ENCODE data around the gene IL1RAPL2. TPM values are rescaled to one million over a fixed set of nuclear protein-coding genes. Genes with fewer than 3 reads are reported as not detected.

The IL1RAPL2 gene
- polyA plus RNA-seq, 2 donors = not detected

- Histone ChIP-seq H3K4me1 (ENCODE audit: control insufficient read depth in 2 of 2, insufficient read depth in 2 of 2, low read length in 1 of 2) (no peaks in the 10 kb centered on the region), H3K36me3 (ENCODE audit: control insufficient read depth in 2 of 2, insufficient read depth in 2 of 2, low read length in 1 of 2) (no peaks in the 10 kb centered on the region), H3K27ac (ENCODE audit: low read depth in 2 of 2, low read length in 1 of 2) (no peak overlapping the region), H3K4me3 (ENCODE audit: low read depth in 1 of 2, low read length in 2 of 2) (no peak overlapping the region), H3K9me3 (ENCODE audit: control insufficient read depth in 2 of 2, insufficient read depth in 1 of 2, low read depth in 1 of 2, low read length in 1 of 2) (no peaks in the 10 kb centered on the region), H3K27me3 (ENCODE audit: control insufficient read depth in 1 of 2, insufficient read depth in 2 of 2, low read length in 2 of 2) (peaks cover 0 to 3% of the 10 kb centered on the region in 2 donors)
Observed at GRCh38 chrX:104953251-104953650, 387.3 kb downstream of the IL1RAPL2 start.

- H3K27me3 ChIP-seq (ENCODE audit: control insufficient read depth in 1 of 2, insufficient read depth in 2 of 2, low read length in 2 of 2) = peaks cover 0 to 3% of the 10 kb centered on the region in 2 donors
- no peak overlapping the region for H3K4me3 ChIP-seq (ENCODE audit: low read depth in 1 of 2, low read length in 2 of 2)
- H3K27ac ChIP-seq (ENCODE audit: low read depth in 2 of 2, low read length in 1 of 2) = no peak overlapping the region
- WGBS, 2 donors = 33 to 65% methylated on average over 1 of the region's 1 CpG
- H3K4me1 ChIP-seq (ENCODE audit: control insufficient read depth in 2 of 2, insufficient read depth in 2 of 2, low read length in 1 of 2) = no peaks in the 10 kb centered on the region
- no peaks in the 10 kb centered on the region for H3K36me3 ChIP-seq (ENCODE audit: control insufficient read depth in 2 of 2, insufficient read depth in 2 of 2, low read length in 1 of 2)
- no peaks in the 10 kb centered on the region for H3K9me3 ChIP-seq (ENCODE audit: control insufficient read depth in 2 of 2, insufficient read depth in 1 of 2, low read depth in 1 of 2, low read length in 1 of 2)
Observed at GRCh38 chrX:104961926-104962325, 395.9 kb downstream of the IL1RAPL2 start.

DNA sequence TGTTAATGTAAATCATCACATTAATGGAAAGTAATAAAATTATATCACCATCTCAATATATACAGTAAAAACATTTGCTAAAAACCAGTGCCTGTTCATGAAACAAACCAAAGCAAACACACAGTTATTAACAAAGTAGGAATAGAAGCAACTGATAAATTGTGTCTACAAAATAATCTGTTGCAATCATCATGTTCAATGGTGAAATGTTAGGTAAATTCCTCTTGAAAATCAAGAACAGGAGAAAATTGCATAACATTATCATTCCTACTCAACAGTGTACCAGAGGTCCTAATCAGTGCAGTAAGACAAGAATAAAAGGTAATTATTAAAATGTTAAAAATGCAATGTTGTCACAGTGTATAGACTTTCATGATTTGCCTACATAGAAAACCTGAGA lies 402.2 kb downstream of the IL1RAPL2 start:
- Histone ChIP-seq H3K4me1 (ENCODE audit: control insufficient read depth in 2 of 2, insufficient read depth in 2 of 2, low read length in 1 of 2) (no peaks in the 10 kb centered on the region), H3K4me3 (ENCODE audit: low read depth in 1 of 2, low read length in 2 of 2) (no peak overlapping the region), H3K36me3 (ENCODE audit: control insufficient read depth in 2 of 2, insufficient read depth in 2 of 2, low read length in 1 of 2) (no peaks in the 10 kb centered on the region), H3K27me3 (ENCODE audit: control insufficient read depth in 1 of 2, insufficient read depth in 2 of 2, low read length in 2 of 2) (no peaks in the 10 kb centered on the region), H3K27ac (ENCODE audit: low read depth in 2 of 2, low read length in 1 of 2) (no peak overlapping the region), H3K9me3 (ENCODE audit: control insufficient read depth in 2 of 2, insufficient read depth in 1 of 2, low read depth in 1 of 2, low read length in 1 of 2) (no peaks in the 10 kb centered on the region)

- Histone ChIP-seq H3K4me3 (ENCODE audit: low read depth in 1 of 2, low read length in 2 of 2) (no peak overlapping the region), H3K27me3 (ENCODE audit: control insufficient read depth in 1 of 2, insufficient read depth in 2 of 2, low read length in 2 of 2) (no peaks in the 10 kb centered on the region), H3K4me1 (ENCODE audit: control insufficient read depth in 2 of 2, insufficient read depth in 2 of 2, low read length in 1 of 2) (no peaks in the 10 kb centered on the region), H3K36me3 (ENCODE audit: control insufficient read depth in 2 of 2, insufficient read depth in 2 of 2, low read length in 1 of 2) (no peaks in the 10 kb centered on the region), H3K27ac (ENCODE audit: low read depth in 2 of 2, low read length in 1 of 2) (no peak overlapping the region), H3K9me3 (ENCODE audit: control insufficient read depth in 2 of 2, insufficient read depth in 1 of 2, low read depth in 1 of 2, low read length in 1 of 2) (no peaks in the 10 kb centered on the region)
- 18 to 28% methylated on average over 1 of the region's 1 CpG for WGBS, 2 donors
Observed at GRCh38 chrX:104972737-104973136, 406.7 kb downstream of the IL1RAPL2 start.

DNA sequence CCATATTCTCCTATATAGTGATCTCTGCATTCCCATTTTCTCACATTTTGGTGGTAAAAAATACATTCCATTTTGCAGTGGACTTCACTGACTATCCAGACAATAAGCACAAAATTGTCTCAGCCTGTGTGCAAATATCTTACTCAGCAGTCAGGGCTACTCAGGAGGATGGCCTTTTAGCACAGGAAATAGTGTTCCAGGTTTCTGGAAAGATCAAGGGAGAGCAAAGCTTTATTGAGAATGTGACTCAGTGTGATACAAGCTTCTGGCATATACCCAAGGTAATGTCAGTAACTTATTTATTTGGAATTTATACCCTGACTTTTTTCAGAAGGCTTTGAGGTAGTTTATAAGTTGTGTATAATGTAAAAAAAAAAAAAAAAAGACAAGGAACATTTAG lies 421.1 kb downstream of the IL1RAPL2 start:
- no peaks in the 10 kb centered on the region for H3K36me3 ChIP-seq (ENCODE audit: control insufficient read depth in 2 of 2, insufficient read depth in 2 of 2, low read length in 1 of 2)
- no peak overlapping the region for H3K4me3 ChIP-seq (ENCODE audit: low read depth in 1 of 2, low read length in 2 of 2)
- H3K4me1 ChIP-seq (ENCODE audit: control insufficient read depth in 2 of 2, insufficient read depth in 2 of 2, low read length in 1 of 2) = no peaks in the 10 kb centered on the region
- no peaks in the 10 kb centered on the region for H3K9me3 ChIP-seq (ENCODE audit: control insufficient read depth in 2 of 2, insufficient read depth in 1 of 2, low read depth in 1 of 2, low read length in 1 of 2)
- no peak overlapping the region for H3K27ac ChIP-seq (ENCODE audit: low read depth in 2 of 2, low read length in 1 of 2)
- no peaks in the 10 kb centered on the region for H3K27me3 ChIP-seq (ENCODE audit: control insufficient read depth in 1 of 2, insufficient read depth in 2 of 2, low read length in 2 of 2)

DNA sequence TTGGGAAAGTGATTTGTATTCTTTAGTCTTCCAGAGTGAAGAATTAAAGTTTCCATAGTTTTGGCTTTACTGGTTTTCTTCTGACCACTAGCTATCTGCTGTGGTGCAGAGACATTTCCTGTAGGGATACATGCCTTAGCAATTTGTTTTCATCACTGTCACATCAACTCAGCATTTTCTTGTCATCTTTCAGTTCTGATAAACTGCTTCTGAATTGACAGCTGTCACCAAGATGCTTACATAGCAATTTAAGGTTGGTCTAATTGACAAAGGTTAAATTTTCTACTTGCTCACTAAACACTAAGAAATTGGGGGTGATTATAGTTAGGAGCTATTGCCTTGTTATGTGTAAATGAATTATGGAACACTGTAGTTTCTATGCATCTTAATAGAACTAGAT lies 422.0 kb downstream of the IL1RAPL2 start:
- Histone ChIP-seq H3K27me3 (ENCODE audit: control insufficient read depth in 1 of 2, insufficient read depth in 2 of 2, low read length in 2 of 2) (no peaks in the 10 kb centered on the region), H3K9me3 (ENCODE audit: control insufficient read depth in 2 of 2, insufficient read depth in 1 of 2, low read depth in 1 of 2, low read length in 1 of 2) (no peaks in the 10 kb centered on the region), H3K27ac (ENCODE audit: low read depth in 2 of 2, low read length in 1 of 2) (no peak overlapping the region), H3K36me3 (ENCODE audit: control insufficient read depth in 2 of 2, insufficient read depth in 2 of 2, low read length in 1 of 2) (no peaks in the 10 kb centered on the region), H3K4me3 (ENCODE audit: low read depth in 1 of 2, low read length in 2 of 2) (no peak overlapping the region), H3K4me1 (ENCODE audit: control insufficient read depth in 2 of 2, insufficient read depth in 2 of 2, low read length in 1 of 2) (no peaks in the 10 kb centered on the region)

- Histone ChIP-seq H3K27me3 (ENCODE audit: control insufficient read depth in 1 of 2, insufficient read depth in 2 of 2, low read length in 2 of 2) (peaks cover 0 to 4% of the 10 kb centered on the region in 2 donors), H3K36me3 (ENCODE audit: control insufficient read depth in 2 of 2, insufficient read depth in 2 of 2, low read length in 1 of 2) (no peaks in the 10 kb centered on the region), H3K27ac (ENCODE audit: low read depth in 2 of 2, low read length in 1 of 2) (no peak overlapping the region), H3K9me3 (ENCODE audit: control insufficient read depth in 2 of 2, insufficient read depth in 1 of 2, low read depth in 1 of 2, low read length in 1 of 2) (no peaks in the 10 kb centered on the region), H3K4me3 (ENCODE audit: low read depth in 1 of 2, low read length in 2 of 2) (no peak overlapping the region), H3K4me1 (ENCODE audit: control insufficient read depth in 2 of 2, insufficient read depth in 2 of 2, low read length in 1 of 2) (no peaks in the 10 kb centered on the region)
Observed at GRCh38 chrX:104995546-104995945, 429.5 kb downstream of the IL1RAPL2 start.

GRCh38 chrX:105006103-105006502 lies 440.1 kb downstream of the IL1RAPL2 start:
- Histone ChIP-seq H3K4me3 (ENCODE audit: low read depth in 1 of 2, low read length in 2 of 2) (no peak overlapping the region), H3K9me3 (ENCODE audit: control insufficient read depth in 2 of 2, insufficient read depth in 1 of 2, low read depth in 1 of 2, low read length in 1 of 2) (no peaks in the 10 kb centered on the region), H3K27me3 (ENCODE audit: control insufficient read depth in 1 of 2, insufficient read depth in 2 of 2, low read length in 2 of 2) (no peaks in the 10 kb centered on the region), H3K36me3 (ENCODE audit: control insufficient read depth in 2 of 2, insufficient read depth in 2 of 2, low read length in 1 of 2) (no peaks in the 10 kb centered on the region), H3K4me1 (ENCODE audit: control insufficient read depth in 2 of 2, insufficient read depth in 2 of 2, low read length in 1 of 2) (no peaks in the 10 kb centered on the region), H3K27ac (ENCODE audit: low read depth in 2 of 2, low read length in 1 of 2) (no peak overlapping the region)
- WGBS, 2 donors = 60 to 73% methylated on average over 3 of the region's 3 CpGs

GRCh38 chrX:105006996-105007395 lies 441.0 kb downstream of the IL1RAPL2 start:
- Histone ChIP-seq H3K27me3 (ENCODE audit: control insufficient read depth in 1 of 2, insufficient read depth in 2 of 2, low read length in 2 of 2) (no peaks in the 10 kb centered on the region), H3K4me1 (ENCODE audit: control insufficient read depth in 2 of 2, insufficient read depth in 2 of 2, low read length in 1 of 2) (no peaks in the 10 kb centered on the region), H3K36me3 (ENCODE audit: control insufficient read depth in 2 of 2, insufficient read depth in 2 of 2, low read length in 1 of 2) (no peaks in the 10 kb centered on the region), H3K9me3 (ENCODE audit: control insufficient read depth in 2 of 2, insufficient read depth in 1 of 2, low read depth in 1 of 2, low read length in 1 of 2) (no peaks in the 10 kb centered on the region), H3K27ac (ENCODE audit: low read depth in 2 of 2, low read length in 1 of 2) (no peak overlapping the region), H3K4me3 (ENCODE audit: low read depth in 1 of 2, low read length in 2 of 2) (no peak overlapping the region)

DNA sequence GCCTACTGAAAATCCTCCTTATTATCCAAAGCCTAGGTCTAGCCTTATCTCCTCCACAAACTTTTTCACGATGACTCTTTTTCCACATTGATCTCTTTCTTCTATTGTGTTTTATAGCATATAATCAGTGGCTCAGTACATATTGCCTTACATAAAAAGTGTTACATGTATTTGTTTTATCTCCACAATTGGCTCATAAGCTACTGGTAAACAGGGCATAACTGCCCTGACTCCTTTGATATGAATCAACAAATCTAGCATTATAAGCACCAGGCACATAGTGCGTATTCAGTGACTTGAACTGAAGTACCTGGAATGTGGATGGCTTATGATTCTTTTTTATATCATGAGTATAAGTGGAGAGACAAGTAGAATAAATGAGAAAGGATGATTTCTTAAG lies 447.7 kb downstream of the IL1RAPL2 start:
- Histone ChIP-seq H3K27ac (ENCODE audit: low read depth in 2 of 2, low read length in 1 of 2) (no peak overlapping the region), H3K9me3 (ENCODE audit: control insufficient read depth in 2 of 2, insufficient read depth in 1 of 2, low read depth in 1 of 2, low read length in 1 of 2) (no peaks in the 10 kb centered on the region), H3K36me3 (ENCODE audit: control insufficient read depth in 2 of 2, insufficient read depth in 2 of 2, low read length in 1 of 2) (no peaks in the 10 kb centered on the region), H3K4me1 (ENCODE audit: control insufficient read depth in 2 of 2, insufficient read depth in 2 of 2, low read length in 1 of 2) (no peaks in the 10 kb centered on the region), H3K4me3 (ENCODE audit: low read depth in 1 of 2, low read length in 2 of 2) (no peak overlapping the region), H3K27me3 (ENCODE audit: control insufficient read depth in 1 of 2, insufficient read depth in 2 of 2, low read length in 2 of 2) (no peaks in the 10 kb centered on the region)
- WGBS, 2 donors = 84 to 85% methylated on average over 2 of the region's 2 CpGs

Measured in esophagus (tissue), 2 donors.